OCI-LY3 (cell line): Measurements from ENCODE around the gene BCL2L15.

Source experiments
- EZH2phosphoT487 ChIP-seq: fragments of 200-600 bp; shearing (Covaris generic); IDR thresholded peaks from 2 replicates; pipeline ENCODE4 v1.6.1; 2018; ENCODE audit warnings: antibody characterized with exemption, mixed run types, low read depth
- TF ChIP-seq, protein P1 (sequence below): fragments of 200-600, 300-600 bp; sonication (generic); IDR thresholded peaks from 2 replicates; pipeline ENCODE4 v1.5.1; 2014; ENCODE audit warnings: antibody characterized with exemption, low read length, low read depth

DNA sequence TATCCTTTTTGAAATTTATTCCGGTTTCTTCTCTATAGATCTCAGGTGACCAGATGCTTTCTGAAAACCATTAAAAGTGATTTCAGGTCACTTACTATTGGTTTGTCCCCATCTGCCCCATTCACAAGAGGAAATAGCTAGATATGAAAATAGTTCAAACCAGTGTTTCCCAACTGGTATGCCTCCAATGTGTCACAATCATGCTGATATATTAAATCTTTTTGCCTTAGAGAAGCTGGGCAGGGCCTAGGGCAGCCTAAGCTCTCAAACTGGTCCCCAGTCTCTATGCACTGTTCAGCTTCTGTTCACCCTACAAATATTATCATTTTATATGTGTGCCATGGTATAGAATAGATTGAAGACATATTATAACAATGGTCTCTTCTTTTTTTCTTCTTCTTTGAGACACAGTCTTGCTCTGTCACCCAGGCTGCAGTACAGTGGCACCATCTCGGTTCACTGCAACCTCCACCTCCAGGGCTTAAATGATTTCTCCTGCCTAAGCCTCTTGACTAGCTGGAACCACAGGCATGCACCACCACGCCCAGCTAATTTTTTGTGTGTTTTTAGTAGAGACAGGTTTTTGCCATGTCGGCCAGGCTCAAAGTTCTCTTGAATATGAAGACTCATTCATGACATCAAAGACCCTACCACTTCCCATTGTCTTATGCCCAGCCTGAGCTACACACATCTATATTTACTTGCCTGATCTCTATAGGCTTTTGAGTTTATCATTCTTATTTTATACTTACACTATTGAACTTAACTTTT lies 31.6 kb downstream of the BCL2L15 start:
- TF ChIP-seq, protein P1, sequence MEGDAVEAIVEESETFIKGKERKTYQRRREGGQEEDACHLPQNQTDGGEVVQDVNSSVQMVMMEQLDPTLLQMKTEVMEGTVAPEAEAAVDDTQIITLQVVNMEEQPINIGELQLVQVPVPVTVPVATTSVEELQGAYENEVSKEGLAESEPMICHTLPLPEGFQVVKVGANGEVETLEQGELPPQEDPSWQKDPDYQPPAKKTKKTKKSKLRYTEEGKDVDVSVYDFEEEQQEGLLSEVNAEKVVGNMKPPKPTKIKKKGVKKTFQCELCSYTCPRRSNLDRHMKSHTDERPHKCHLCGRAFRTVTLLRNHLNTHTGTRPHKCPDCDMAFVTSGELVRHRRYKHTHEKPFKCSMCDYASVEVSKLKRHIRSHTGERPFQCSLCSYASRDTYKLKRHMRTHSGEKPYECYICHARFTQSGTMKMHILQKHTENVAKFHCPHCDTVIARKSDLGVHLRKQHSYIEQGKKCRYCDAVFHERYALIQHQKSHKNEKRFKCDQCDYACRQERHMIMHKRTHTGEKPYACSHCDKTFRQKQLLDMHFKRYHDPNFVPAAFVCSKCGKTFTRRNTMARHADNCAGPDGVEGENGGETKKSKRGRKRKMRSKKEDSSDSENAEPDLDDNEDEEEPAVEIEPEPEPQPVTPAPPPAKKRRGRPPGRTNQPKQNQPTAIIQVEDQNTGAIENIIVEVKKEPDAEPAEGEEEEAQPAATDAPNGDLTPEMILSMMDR, result no peak
- TF ChIP-seq EZH2phosphoT487, result no peak
